Esophagus squamous epithelium (tissue), 5 donors: ENCODE results near the gene CCDC93. TPM values are rescaled to one million over a fixed set of nuclear protein-coding genes. Genes with fewer than 3 reads are reported as not detected.

Experiments
- DNase-seq: peaks from one replicate; lab custom pipeline; 2025; lab: John Stamatoyannopoulos, UW
- H3K27ac ChIP-seq, 4 donors: fragments of 200-600 bp; sonication (generic); one replicate each; pipeline ENCODE4 v1.5.1; 2016 to 2019; ENCODE audit warnings: mild to moderate bottlenecking in 1 of 4
- H3K27me3 ChIP-seq, 4 donors: fragments of 200-600 bp; sonication (generic); 1 replicate in 3 of 4; 2 replicates in 1 of 4; pipeline versions ENCODE4 v1.5.1 to v1.6.0; 2017 to 2021; ENCODE audit warnings: antibody characterized with exemption in 1 of 4
- H3K36me3 ChIP-seq, 3 donors: fragments of 200-600 bp; sonication (generic); one replicate each; pipeline ENCODE4 v1.5.1; 2016 to 2019
- H3K4me1 ChIP-seq, 3 donors: fragments of 200-600 bp; sonication (generic); one replicate each; pipeline ENCODE4 v1.5.1; 2017 to 2019
- H3K4me3 ChIP-seq, 4 donors: fragments of 200-600 bp; sonication (generic); 1 replicate in 3 of 4; 2 replicates in 1 of 4; pipeline ENCODE4 v1.5.1; 2016 to 2019; ENCODE audit warnings: mild to moderate bottlenecking in 2 of 4, moderate library complexity in 1 of 4
- H3K9me3 ChIP-seq, 3 donors: fragments of 200-600 bp; sonication (generic); one replicate each; pipeline ENCODE4 v1.5.1; 2016 to 2019
- POLR2A ChIP-seq, 4 donors: fragments of 450-650 bp; IDR thresholded peaks; one replicate each; pipeline ENCODE4 v1.6.1; 2017; ENCODE audit warnings: antibody characterized with exemption in 4 of 4, mild to moderate bottlenecking in 4 of 4, moderate library complexity in 3 of 4
- WGBS, 2 donors: methylation state at CpG; one replicate each; pipeline ENCODE4 v1.1.5; 2018; 5-methylcytosine and 5-hydroxymethylcytosine counted together
- intact Hi-C: fragments of 100-400 bp; cut with DNase I; formaldehyde crosslinking; loops from one replicate; pipeline ENCODE4 v1.15.0; 2022
- total RNA-seq, 4 donors: library from RNA; depleted of rRNA; stranded (reverse); fragments of >200 nt; gene quantifications; one replicate each; pipeline ENCODE4 v1.1.0, GENCODE V29; 2016
- TF ChIP-seq, protein P1 (sequence below), 6 experiments: fragments of 450-650 bp in 4 of 6; fragments of 200-600 bp in 2 of 6; sonication (generic) in 2 of 6; IDR thresholded peaks; one replicate each; pipeline ENCODE4 v1.5.1; 2016 to 2019; ENCODE audit warnings: antibody characterized with exemption in 6 of 6, mild to moderate bottlenecking in 4 of 6, moderate library complexity in 4 of 6
- donor health status: DM: yes; HTN: yes; CAD: no.

Gene CCDC93
- total RNA-seq, 4 donors from 2014 or later: 10.6 to 20.4 (median 17.2) TPM

DNA sequence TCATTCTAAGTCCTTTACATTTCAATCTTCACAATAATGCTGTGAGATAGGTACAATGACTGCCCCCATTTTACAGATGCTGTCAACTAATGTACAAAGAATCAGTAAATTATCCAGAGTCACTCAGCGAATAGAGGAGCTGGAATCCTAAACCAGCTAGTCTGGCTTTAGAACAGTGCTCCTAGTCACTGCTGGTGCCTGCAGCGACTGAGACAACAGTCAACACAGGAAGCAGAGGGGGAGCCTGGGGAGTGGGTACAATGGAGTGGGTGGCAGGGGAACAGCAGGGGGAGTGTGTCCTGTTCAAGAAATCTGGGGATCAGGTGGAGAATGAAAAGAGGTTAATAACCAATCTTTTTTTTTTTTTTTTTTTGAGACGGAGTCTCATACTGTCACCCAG is 37.3 kb downstream of the CCDC93 start:
- 95 to 97% methylated on average over 3 of the region's 3 CpGs for WGBS, 2 donors
- intact Hi-C loops: no loop called here
- no peak for DNase-seq
- no peaks in the 10 kb centered on the region for H3K27me3 ChIP-seq
- H3K4me1 ChIP-seq: peaks cover 0 to 22% (median 14%) of the 10 kb centered on the region in 3 donors
- H3K36me3 ChIP-seq: peaks cover 4 to 90% (median 18%) of the 10 kb centered on the region in 3 donors
- no peak overlapping the region for H3K27ac ChIP-seq
- no peak for TF ChIP-seq POLR2A (IDR thresholded peaks at IDR 0.05)
- TF ChIP-seq, protein P1, sequence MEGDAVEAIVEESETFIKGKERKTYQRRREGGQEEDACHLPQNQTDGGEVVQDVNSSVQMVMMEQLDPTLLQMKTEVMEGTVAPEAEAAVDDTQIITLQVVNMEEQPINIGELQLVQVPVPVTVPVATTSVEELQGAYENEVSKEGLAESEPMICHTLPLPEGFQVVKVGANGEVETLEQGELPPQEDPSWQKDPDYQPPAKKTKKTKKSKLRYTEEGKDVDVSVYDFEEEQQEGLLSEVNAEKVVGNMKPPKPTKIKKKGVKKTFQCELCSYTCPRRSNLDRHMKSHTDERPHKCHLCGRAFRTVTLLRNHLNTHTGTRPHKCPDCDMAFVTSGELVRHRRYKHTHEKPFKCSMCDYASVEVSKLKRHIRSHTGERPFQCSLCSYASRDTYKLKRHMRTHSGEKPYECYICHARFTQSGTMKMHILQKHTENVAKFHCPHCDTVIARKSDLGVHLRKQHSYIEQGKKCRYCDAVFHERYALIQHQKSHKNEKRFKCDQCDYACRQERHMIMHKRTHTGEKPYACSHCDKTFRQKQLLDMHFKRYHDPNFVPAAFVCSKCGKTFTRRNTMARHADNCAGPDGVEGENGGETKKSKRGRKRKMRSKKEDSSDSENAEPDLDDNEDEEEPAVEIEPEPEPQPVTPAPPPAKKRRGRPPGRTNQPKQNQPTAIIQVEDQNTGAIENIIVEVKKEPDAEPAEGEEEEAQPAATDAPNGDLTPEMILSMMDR (IDR thresholded peaks at IDR 0.05): no peak
- H3K9me3 ChIP-seq: no peaks in the 10 kb centered on the region
- H3K4me3 ChIP-seq: no peak overlapping the region

DNA sequence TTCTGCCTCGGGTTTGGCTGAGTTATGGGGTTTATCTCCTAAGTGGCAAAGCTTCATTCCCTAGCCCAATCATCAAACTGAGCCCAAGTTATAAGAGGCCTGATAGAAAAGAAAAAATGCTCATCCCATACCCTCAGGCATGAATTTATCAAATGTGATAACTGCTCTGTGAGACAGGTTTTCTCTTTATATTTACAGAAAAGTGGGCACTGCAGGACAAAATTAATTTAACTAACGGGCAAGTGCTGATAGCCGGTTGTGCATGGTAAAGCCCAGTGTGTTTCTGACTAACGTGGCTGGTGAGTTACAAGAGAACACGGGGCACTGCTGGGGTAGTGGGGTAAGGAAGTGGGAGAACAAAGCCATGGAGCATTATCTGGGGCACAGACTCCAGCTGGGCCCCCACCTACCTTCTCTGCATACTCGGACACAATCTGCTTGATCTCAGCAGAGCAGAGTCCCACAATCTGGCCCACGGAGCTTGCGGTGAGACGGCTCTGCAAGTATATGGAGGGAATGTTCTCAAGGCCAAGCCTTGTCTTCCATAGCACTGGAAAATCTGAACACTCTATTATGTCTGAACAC is 40.3 kb downstream of the CCDC93 start:
- H3K4me1 ChIP-seq: no peaks in the 10 kb centered on the region
- H3K9me3 ChIP-seq: no peaks in the 10 kb centered on the region
- TF ChIP-seq, protein P1 (IDR thresholded peaks at IDR 0.05): no peak
- TF ChIP-seq POLR2A (IDR thresholded peaks at IDR 0.05): no peak
- 88 to 93% methylated on average over 9 of the region's 9 CpGs for WGBS, 2 donors
- H3K4me3 ChIP-seq: no peak overlapping the region
- H3K36me3 ChIP-seq: peaks cover 4 to 100% (median 18%) of the 10 kb centered on the region in 3 donors
- H3K27ac ChIP-seq: no peak overlapping the region
- intact Hi-C loops: no loop called here
- DNase-seq: no peak
- H3K27me3 ChIP-seq: no peaks in the 10 kb centered on the region

DNA sequence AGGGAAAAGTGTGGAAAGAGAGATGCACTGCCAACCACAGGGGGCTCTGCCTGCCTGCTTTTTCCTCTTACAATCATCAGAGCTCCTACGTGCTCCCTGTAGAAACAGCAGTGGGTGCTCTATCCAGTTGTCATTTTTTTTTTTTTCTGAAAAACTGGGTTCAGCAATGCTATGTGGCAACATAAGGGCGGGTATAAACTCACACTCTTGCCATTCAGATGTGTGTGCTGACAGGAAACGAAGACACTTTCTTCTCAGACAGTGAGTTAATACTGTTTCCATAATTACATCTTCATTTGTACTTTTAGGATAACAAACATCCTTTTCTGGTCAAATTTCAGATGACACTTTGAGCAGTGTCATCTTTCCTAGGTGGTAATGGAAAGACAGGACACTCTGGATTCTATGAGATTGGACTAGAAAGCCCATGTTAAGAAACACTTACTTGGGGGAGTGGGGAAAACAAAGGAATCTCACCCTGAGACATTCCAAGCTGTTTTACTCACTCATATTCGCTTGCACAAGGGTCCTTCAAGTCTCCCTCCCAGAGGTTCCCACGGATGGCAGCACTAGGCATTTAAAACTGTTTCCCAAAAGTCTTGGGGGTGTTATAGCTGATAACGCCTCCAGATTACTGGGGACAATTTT is 41.3 kb downstream of the CCDC93 start:
- no peak for TF ChIP-seq POLR2A (IDR thresholded peaks at IDR 0.05)
- TF ChIP-seq, protein P1 (IDR thresholded peaks at IDR 0.05): no peak
- DNase-seq: no peak
- intact Hi-C loops: no loop called here
- no peak overlapping the region for H3K4me3 ChIP-seq
- H3K27me3 ChIP-seq: no peaks in the 10 kb centered on the region
- H3K4me1 ChIP-seq: no peaks in the 10 kb centered on the region
- WGBS, 2 donors: 65 to 83% methylated on average over 6 of the region's 6 CpGs
- peaks cover 4 to 100% (median 18%) of the 10 kb centered on the region in 3 donors for H3K36me3 ChIP-seq
- H3K9me3 ChIP-seq: no peaks in the 10 kb centered on the region
- no peak overlapping the region for H3K27ac ChIP-seq

DNA sequence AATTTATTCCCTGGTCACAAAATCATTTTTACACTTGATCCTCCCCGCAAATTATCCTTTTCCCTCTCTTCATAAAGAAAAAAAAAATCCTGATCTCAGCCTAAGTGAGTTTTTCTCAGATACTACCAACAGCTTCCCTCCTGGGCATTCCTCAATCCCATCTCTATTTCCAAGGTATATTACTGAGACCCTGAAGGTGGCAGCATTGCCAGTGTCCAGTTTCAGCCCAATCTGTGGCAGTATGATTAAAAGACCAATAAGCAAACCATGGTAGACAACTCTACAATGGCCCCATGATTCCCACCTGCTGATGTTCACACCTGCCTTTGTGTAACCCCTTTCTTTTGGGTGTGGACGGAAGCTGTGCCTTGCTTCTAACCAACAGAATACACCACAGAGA is 45.1 kb downstream of the CCDC93 start:
- Histone ChIP-seq H3K36me3 (peaks cover 4 to 97% (median 5%) of the 10 kb centered on the region in 3 donors), H3K27ac (no peak overlapping the region), H3K9me3 (no peaks in the 10 kb centered on the region), H3K4me3 (no peak overlapping the region), H3K4me1 (no peaks in the 10 kb centered on the region), H3K27me3 (no peaks in the 10 kb centered on the region)
- TF ChIP-seq POLR2A (IDR thresholded peaks at IDR 0.05): no peak
- TF ChIP-seq, protein P1 (IDR thresholded peaks at IDR 0.05): no peak
- WGBS, 2 donors: 89 to 98% methylated on average over 2 of the region's 2 CpGs
- intact Hi-C loops: no loop called here
- no peak for DNase-seq

- DNase-seq: no peak
- TF ChIP-seq POLR2A (IDR thresholded peaks at IDR 0.05): no peak
- TF ChIP-seq, protein P1 (IDR thresholded peaks at IDR 0.05): no peak
- intact Hi-C loops: no loop called here
- Histone ChIP-seq H3K36me3 (peaks cover 0 to 97% (median 0%) of the 10 kb centered on the region in 3 donors), H3K9me3 (no peaks in the 10 kb centered on the region), H3K27me3 (no peaks in the 10 kb centered on the region), H3K27ac (no peak overlapping the region), H3K4me1 (no peaks in the 10 kb centered on the region), H3K4me3 (no peak overlapping the region)
- 76 to 82% methylated on average over 4 of the region's 4 CpGs for WGBS, 2 donors
Observed at GRCh38 chr2:117967977-117968718, 45.7 kb downstream of the CCDC93 start.
